Activated CD4-positive, alpha-beta T cell treated with anti-CD3 and anti-CD28 coated beads for 4 hours (primary cell): ENCODE measurements around the gene ZP3.
"Not testable (repeated sequence)": the region's sequence is repeated elsewhere in the genome, so short reads cannot be mapped to it uniquely, and the experiment has no call there.

Experiments used
- DNase-seq, 2 donors: peaks; one replicate each; pipeline ENCODE4 v3.0.0-alpha.2; 2020

Gene ZP3

GRCh38 chr7:76487969-76488368 is 63.2 kb downstream of the ZP3 start:
- not testable (repeated sequence) for DNase-seq
